GM12878 (cell line): ENCODE measurements around the gene VTI1A. TPM values are rescaled to one million over a fixed set of nuclear protein-coding genes. Genes with fewer than 3 reads are reported as not detected.

Experiments
- ATAC-seq: fragments of 200-7000 bp; cut with Tn5 transposase; 3 replicates; pipeline ENCODE4 v1.9.1; 2020; ENCODE audit warnings: mild to moderate bottlenecking, moderate library complexity
- BruUV-seq: library from RNA; stranded (reverse); fragments of 400-500 nt; replicated peaks from 2 replicates; lab custom pipeline; 2021; lab: Mats Ljungman, UMichigan
- CTCF ChIA-PET: fragments of 300-600 bp; sonication (Branson Sonifier 250); formaldehyde crosslinking; extraction: SDS; loops from one replicate; lab custom pipeline; 2021; ENCODE audit warnings: inconsistent platforms; lab: Yijun Ruan, JAX
- POLR2A ChIA-PET: fragments of 350-600 bp; formaldehyde crosslinking; extraction: SDS; loops from one replicate; lab custom pipeline; 2021; ENCODE audit warnings: inconsistent platforms; lab: Charles Lee
- RAD21 ChIA-PET: fragments of 300-600 bp; sonication (Branson Sonifier 250); formaldehyde crosslinking; loops from one replicate; lab custom pipeline; 2023; ENCODE audit warnings: antibody characterized with exemption; ENCODE audit not compliant: unreplicated experiment; lab: Charles Lee
- SMC1A ChIA-PET: fragments of 300-600 bp; sonication (Branson Sonifier 250); formaldehyde crosslinking; loops from one replicate; lab custom pipeline; 2023; ENCODE audit not compliant: unreplicated experiment, uncharacterized antibody; lab: Charles Lee
- DNase-seq: peaks from one replicate; pipeline ENCODE4 v3.0.0-alpha.2; 2011; ENCODE audit warnings: low read depth, low spot score
- FAIRE-seq: peaks from 3 replicates; lab custom pipeline; 2011; peaks lifted over from hg19 to GRCh38; lab: Jason Lieb, UNC
- H2AFZ ChIP-seq: 2 replicates; pipeline ENCODE4 v1.6.0; 2011; ENCODE audit warnings: low read depth, low read length, control low read depth; ENCODE audit not compliant: control insufficient read depth
- H3K27ac ChIP-seq: 2 replicates; pipeline ENCODE4 v1.5.1; 2011; ENCODE audit warnings: control low read depth; ENCODE audit not compliant: control insufficient read depth, insufficient read depth
- H3K27me3 ChIP-seq, 2 experiments: replicated peaks in 1 of 2; 2 replicates each; pipeline versions ENCODE4 v1.6.0 to v1.6.1; 2011; ENCODE audit warnings: low read length in 1 of 2; ENCODE audit not compliant: control insufficient read depth in 2 of 2, insufficient read depth in 2 of 2
- H3K36me3 ChIP-seq, 2 experiments: 2 replicates each; pipeline ENCODE4 v1.5.1; 2011; ENCODE audit warnings: low read length in 1 of 2; ENCODE audit not compliant: control insufficient read depth in 2 of 2, insufficient read depth in 2 of 2
- H3K4me1 ChIP-seq: 2 replicates; pipeline ENCODE4 v1.6.1; 2011; ENCODE audit warnings: mild to moderate bottlenecking, low read length, moderate library complexity, mixed read lengths; ENCODE audit not compliant: control insufficient read depth, insufficient read depth
- H3K4me2 ChIP-seq: 2 replicates; pipeline ENCODE4 v1.6.0; 2011; ENCODE audit warnings: control low read depth; ENCODE audit not compliant: control insufficient read depth, insufficient read depth
- H3K4me3 ChIP-seq: fragments of 200-600 bp; sonication (generic); 2 replicates; pipeline ENCODE4 v1.5.1; 2016
- H3K79me2 ChIP-seq: 2 replicates; pipeline ENCODE4 v1.6.0; 2011; ENCODE audit warnings: low read length; ENCODE audit not compliant: control insufficient read depth, insufficient read depth
- H3K9ac ChIP-seq: 2 replicates; pipeline ENCODE4 v1.8.0; 2011; ENCODE audit warnings: low read length, control low read depth, mixed read lengths; ENCODE audit not compliant: control insufficient read depth, insufficient read depth
- H3K9me3 ChIP-seq: replicated peaks from 3 replicates; pipeline ENCODE4 v1.5.1; 2011; ENCODE audit warnings: mild to moderate bottlenecking, low read length; ENCODE audit not compliant: control insufficient read depth, insufficient read depth
- H4K20me1 ChIP-seq: 2 replicates; pipeline ENCODE4 v1.6.0; 2011; ENCODE audit not compliant: control insufficient read depth, insufficient read depth
- CBFB ChIP-seq: IDR thresholded peaks from 2 replicates; pipeline ENCODE4 v1.6.1; 2016; ENCODE audit warnings: antibody characterized with exemption, low read depth
- MYC ChIP-seq: IDR thresholded peaks from 2 replicates; pipeline ENCODE4 v1.6.1; 2011; ENCODE audit warnings: mild to moderate bottlenecking, low read length, moderate library complexity, inconsistent platforms; ENCODE audit not compliant: insufficient read depth, insufficient replicate concordance, insufficient read length, severe bottlenecking
- PAX5 ChIP-seq: IDR thresholded peaks from 2 replicates; pipeline ENCODE4 v1.6.1; 2011; ENCODE audit warnings: low read depth, low read length, borderline replicate concordance
- PML ChIP-seq: IDR thresholded peaks from 2 replicates; pipeline ENCODE4 v1.6.1; 2012; ENCODE audit warnings: low read length, inconsistent platforms
- POLR2AphosphoS5 ChIP-seq: IDR thresholded peaks from 2 replicates; pipeline ENCODE4 v1.6.1; 2011; ENCODE audit warnings: mild to moderate bottlenecking, low read length, inconsistent platforms
- SMARCA5 ChIP-seq: fragments of 450-650 bp; IDR thresholded peaks from 2 replicates; pipeline ENCODE4 v1.6.1; 2017; ENCODE audit warnings: mild to moderate bottlenecking
- SMC3 ChIP-seq: IDR thresholded peaks from 2 replicates; pipeline ENCODE4 v1.6.1; 2011; ENCODE audit warnings: low read length, improper control_type of control experiment, borderline replicate concordance
- SP1 ChIP-seq: IDR thresholded peaks from one replicate; pipeline ENCODE4 v1.6.1; 2011; ENCODE audit warnings: low read depth, low read length
- ZBED1 ChIP-seq: IDR thresholded peaks from 2 replicates; pipeline ENCODE4 v1.6.1; 2016; ENCODE audit warnings: borderline replicate concordance
- WGBS: methylation state at CpG from one replicate; pipeline ENCODE4 v1.1.6; 2016; ENCODE audit warnings: low lambda C conversion rate; ENCODE audit not compliant: insufficient replicate concordance, insufficient coverage; ENCODE audit errors: missing lambda C conversion rate; 5-methylcytosine and 5-hydroxymethylcytosine counted together
- in situ Hi-C: fragments of 300-500 bp; cut with MboI; formaldehyde crosslinking; loops from 9 replicates; pipeline ENCODE4 v1.14.3; 2018; ENCODE audit warnings: mixed read lengths
- intact Hi-C: fragments of 100-400 bp; cut with micrococcal nuclease; formaldehyde crosslinking; loops from one replicate; pipeline ENCODE4 v1.14.2; 2022; ENCODE audit not compliant: unreplicated experiment
- polyA plus RNA-seq, 11 experiments: library from polyadenylated mRNA; depleted of rRNA in 4 of 11; unstranded in 6 of 11; stranded (reverse) in 5 of 11; fragments of >200 nt; fragmentation: Nextera tagmentation in 4 of 11; fragmentation: Illumina TruSeq in 1 of 11; extraction: Ambion mirVana in 4 of 11; extraction: Trizol in 1 of 11; gene quantifications; 1 replicate in 1 of 11; 2 replicates in 10 of 11; pipeline versions ENCODE4 v1.2.1 to v1.2.3, GENCODE V29; 2011 to 2016; ENCODE audit warnings: inconsistent platforms in 2 of 11, missing spikeins in 2 of 11, low read depth in 1 of 11
- total RNA-seq, 4 experiments: library from RNA; depleted of rRNA in 3 of 4; stranded (reverse); fragments of >200 nt in 3 of 4; fragmentation: Illumina TruSeq in 1 of 4; extraction: Trizol in 1 of 4; gene quantifications; 2 replicates each; pipeline versions ENCODE4 v1.2.1 to v1.2.3, GENCODE V29; 2013 to 2021
- TF ChIP-seq, protein P1 (sequence below): fragments of 450-650 bp; IDR thresholded peaks from 2 replicates; pipeline ENCODE4 v1.6.1; 2017; ENCODE audit warnings: mild to moderate bottlenecking, moderate library complexity
- TF ChIP-seq, protein P2 (sequence below): fragments of 450-650 bp; IDR thresholded peaks from 2 replicates; pipeline ENCODE4 v1.6.1; 2018; ENCODE audit warnings: borderline replicate concordance, mild to moderate bottlenecking; ENCODE audit not compliant: partially characterized antibody

Gene VTI1A
- total and polyA plus RNA-seq, 10 of the 15 experiments (the other 5 are each of a cell fraction or from before 2014, with no cell fraction given), result 12.4 to 43.2 (median 27.5) TPM

DNA sequence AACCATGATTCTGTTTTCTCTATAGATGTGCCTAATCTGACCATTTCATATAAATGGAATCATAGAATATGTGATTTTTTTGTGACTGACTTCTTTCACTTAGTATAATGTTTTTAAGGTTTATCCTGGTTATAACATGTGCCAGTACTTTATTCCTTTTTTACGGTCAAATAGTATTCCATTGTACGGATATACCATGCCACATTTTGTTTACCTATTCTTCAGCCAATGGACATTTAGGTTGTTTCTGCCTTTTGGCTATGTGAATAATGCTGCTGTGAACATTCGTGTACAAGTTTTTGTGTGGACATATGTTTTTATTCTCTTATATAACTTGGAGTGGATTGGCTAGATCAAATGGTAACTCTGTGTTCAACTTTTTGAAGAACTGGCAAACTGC, 324.7 kb downstream of the VTI1A start (continued):
- TF ChIP-seq, protein P1, sequence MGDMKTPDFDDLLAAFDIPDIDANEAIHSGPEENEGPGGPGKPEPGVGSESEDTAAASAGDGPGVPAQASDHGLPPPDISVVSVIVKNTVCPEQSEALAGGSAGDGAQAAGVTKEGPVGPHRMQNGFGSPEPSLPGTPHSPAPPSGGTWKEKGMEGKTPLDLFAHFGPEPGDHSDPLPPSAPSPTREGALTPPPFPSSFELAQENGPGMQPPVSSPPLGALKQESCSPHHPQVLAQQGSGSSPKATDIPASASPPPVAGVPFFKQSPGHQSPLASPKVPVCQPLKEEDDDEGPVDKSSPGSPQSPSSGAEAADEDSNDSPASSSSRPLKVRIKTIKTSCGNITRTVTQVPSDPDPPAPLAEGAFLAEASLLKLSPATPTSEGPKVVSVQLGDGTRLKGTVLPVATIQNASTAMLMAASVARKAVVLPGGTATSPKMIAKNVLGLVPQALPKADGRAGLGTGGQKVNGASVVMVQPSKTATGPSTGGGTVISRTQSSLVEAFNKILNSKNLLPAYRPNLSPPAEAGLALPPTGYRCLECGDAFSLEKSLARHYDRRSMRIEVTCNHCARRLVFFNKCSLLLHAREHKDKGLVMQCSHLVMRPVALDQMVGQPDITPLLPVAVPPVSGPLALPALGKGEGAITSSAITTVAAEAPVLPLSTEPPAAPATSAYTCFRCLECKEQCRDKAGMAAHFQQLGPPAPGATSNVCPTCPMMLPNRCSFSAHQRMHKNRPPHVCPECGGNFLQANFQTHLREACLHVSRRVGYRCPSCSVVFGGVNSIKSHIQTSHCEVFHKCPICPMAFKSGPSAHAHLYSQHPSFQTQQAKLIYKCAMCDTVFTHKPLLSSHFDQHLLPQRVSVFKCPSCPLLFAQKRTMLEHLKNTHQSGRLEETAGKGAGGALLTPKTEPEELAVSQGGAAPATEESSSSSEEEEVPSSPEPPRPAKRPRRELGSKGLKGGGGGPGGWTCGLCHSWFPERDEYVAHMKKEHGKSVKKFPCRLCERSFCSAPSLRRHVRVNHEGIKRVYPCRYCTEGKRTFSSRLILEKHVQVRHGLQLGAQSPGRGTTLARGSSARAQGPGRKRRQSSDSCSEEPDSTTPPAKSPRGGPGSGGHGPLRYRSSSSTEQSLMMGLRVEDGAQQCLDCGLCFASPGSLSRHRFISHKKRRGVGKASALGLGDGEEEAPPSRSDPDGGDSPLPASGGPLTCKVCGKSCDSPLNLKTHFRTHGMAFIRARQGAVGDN, result no peak
- TF ChIP-seq CBFB (no peak), MYC (no peak)

DNA sequence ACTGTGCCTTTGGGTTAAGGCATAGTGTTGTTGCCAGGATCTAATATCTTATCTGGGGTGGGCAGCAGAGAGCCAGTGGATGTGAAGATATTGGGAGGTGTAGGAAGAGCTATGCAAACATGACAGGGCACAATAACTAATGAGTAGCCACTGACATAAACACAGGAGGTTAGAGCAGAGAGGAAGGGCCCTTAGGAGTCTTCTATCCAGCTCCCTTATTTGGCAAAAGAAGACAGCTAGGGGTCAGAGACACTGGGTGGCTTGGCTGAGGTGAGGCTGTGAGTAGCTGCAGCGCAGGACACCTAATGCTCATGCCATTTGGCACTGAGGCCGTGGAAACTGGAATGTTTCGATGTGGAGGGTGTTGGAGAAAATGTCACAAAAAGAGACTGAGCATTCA, 326.8 kb downstream of the VTI1A start:
- ChIA-PET POLR2A (no interaction called here), CTCF (no interaction called here), RAD21 (no interaction called here), SMC1A (no interaction called here)
- TF ChIP-seq ZBED1 (no peak), SP1 (no peak), POLR2AphosphoS5 (no peak), SMC3 (no peak), SMARCA5 (no peak), PML (no peak), PAX5 (no peak)
- TF ChIP-seq, protein P2, sequence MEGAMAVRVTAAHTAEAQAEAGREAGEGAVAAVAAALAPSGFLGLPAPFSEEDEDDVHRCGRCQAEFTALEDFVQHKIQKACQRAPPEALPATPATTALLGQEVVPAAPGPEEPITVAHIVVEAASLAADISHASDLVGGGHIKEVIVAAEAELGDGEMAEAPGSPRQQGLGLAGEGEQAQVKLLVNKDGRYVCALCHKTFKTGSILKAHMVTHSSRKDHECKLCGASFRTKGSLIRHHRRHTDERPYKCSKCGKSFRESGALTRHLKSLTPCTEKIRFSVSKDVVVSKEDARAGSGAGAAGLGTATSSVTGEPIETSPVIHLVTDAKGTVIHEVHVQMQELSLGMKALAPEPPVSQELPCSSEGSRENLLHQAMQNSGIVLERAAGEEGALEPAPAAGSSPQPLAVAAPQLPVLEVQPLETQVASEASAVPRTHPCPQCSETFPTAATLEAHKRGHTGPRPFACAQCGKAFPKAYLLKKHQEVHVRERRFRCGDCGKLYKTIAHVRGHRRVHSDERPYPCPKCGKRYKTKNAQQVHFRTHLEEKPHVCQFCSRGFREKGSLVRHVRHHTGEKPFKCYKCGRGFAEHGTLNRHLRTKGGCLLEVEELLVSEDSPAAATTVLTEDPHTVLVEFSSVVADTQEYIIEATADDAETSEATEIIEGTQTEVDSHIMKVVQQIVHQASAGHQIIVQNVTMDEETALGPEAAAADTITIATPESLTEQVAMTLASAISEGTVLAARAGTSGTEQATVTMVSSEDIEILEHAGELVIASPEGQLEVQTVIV, result no peak
- no peaks in the 10 kb centered on the region for H3K9me3 ChIP-seq
- intact Hi-C loops (no loop called here), in situ Hi-C loops (no loop called here)
- H3K4me2 ChIP-seq, result no peak overlapping the region
- no peaks in the 10 kb centered on the region for H3K27me3 ChIP-seq
- no peak overlapping the region for H3K9ac ChIP-seq
- no peak for DNase-seq
- H4K20me1 ChIP-seq, result no peaks in the 10 kb centered on the region
- H3K4me3 ChIP-seq, result no peak overlapping the region
- 99% methylated on average over 3 of the region's 3 CpGs for WGBS
- H3K27ac ChIP-seq, result no peak overlapping the region
- no peak for ATAC-seq
- no peak overlapping the region for H2AFZ ChIP-seq
- BruUV-seq, result no TSS peak
- no peak for FAIRE-seq
- H3K36me3 ChIP-seq, result no peaks in the 10 kb centered on the region
- no peaks in the 10 kb centered on the region for H3K79me2 ChIP-seq
- H3K4me1 ChIP-seq, result no peaks in the 10 kb centered on the region
